ENCODE results near the gene PRRT1B. TPM values are rescaled to one million over a fixed set of nuclear protein-coding genes. Genes with fewer than 3 reads are reported as not detected.

Gene PRRT1B
- total RNA-seq, 4 donors from 2014 or later, result not detected

GRCh38 chr9:131603199-131603598 lies 57.9 kb downstream of the PRRT1B start:
- no peak for DNase-seq (ENCODE audit: low spot score in 2 of 2)
- Histone ChIP-seq H3K4me3 (no peak overlapping the region), H3K9me3 (no peaks in the 10 kb centered on the region), H3K36me3 (peaks cover 82% of the 10 kb centered on the region), H3K4me1 (peaks cover 3% of the 10 kb centered on the region), H3K27ac (no peak overlapping the region), H3K27me3 (no peaks in the 10 kb centered on the region)
- 94% methylated on average over 9 of the region's 9 CpGs for WGBS
- no peak for TF ChIP-seq POLR2A (IDR thresholded peaks at IDR 0.05)
- no peak for TF ChIP-seq EP300 (IDR thresholded peaks at IDR 0.05)
- TF ChIP-seq CTCF (IDR thresholded peaks at IDR 0.05), result no peak
- no peak for TF ChIP-seq POLR2AphosphoS5 (IDR thresholded peaks at IDR 0.05)

GRCh38 chr9:131603711-131604439 lies 58.6 kb downstream of the PRRT1B start:
- Histone ChIP-seq H3K4me3 (no peak overlapping the region), H3K27me3 (no peaks in the 10 kb centered on the region), H3K9me3 (no peaks in the 10 kb centered on the region), H3K4me1 (peaks cover 10% of the 10 kb centered on the region), H3K36me3 (peaks cover 77% of the 10 kb centered on the region), H3K27ac (no peak overlapping the region)
- WGBS, result 58% methylated on average over 2 of the region's 16 CpGs
- TF ChIP-seq EP300 (IDR thresholded peaks at IDR 0.05), result no peak
- no peak for TF ChIP-seq POLR2AphosphoS5 (IDR thresholded peaks at IDR 0.05)
- TF ChIP-seq POLR2A (IDR thresholded peaks at IDR 0.05), result no peak
- no peak for TF ChIP-seq CTCF (IDR thresholded peaks at IDR 0.05)
- no peak for DNase-seq (ENCODE audit: low spot score in 2 of 2)

GRCh38 chr9:131605770-131606590 lies 60.7 kb downstream of the PRRT1B start:
- peaks cover 29% of the 10 kb centered on the region for H3K4me1 ChIP-seq
- 83% methylated on average over 9 of the region's 9 CpGs for WGBS
- peaks cover 59% of the 10 kb centered on the region for H3K36me3 ChIP-seq
- no peaks in the 10 kb centered on the region for H3K27me3 ChIP-seq
- TF ChIP-seq CTCF (IDR thresholded peaks at IDR 0.05) (no peak), EP300 (IDR thresholded peaks at IDR 0.05) (no peak), POLR2A (IDR thresholded peaks at IDR 0.05) (no peak), POLR2AphosphoS5 (IDR thresholded peaks at IDR 0.05) (no peak)
- H3K27ac ChIP-seq, result no peak overlapping the region
- H3K4me3 ChIP-seq, result no peak overlapping the region
- DNase-seq (ENCODE audit: low spot score in 2 of 2), result no peak
- H3K9me3 ChIP-seq, result no peaks in the 10 kb centered on the region

- no peak overlapping the region for H3K4me3 ChIP-seq
- DNase-seq (ENCODE audit: low spot score in 2 of 2), result no peak
- H3K27ac ChIP-seq, result no peak overlapping the region
- no peaks in the 10 kb centered on the region for H3K27me3 ChIP-seq
- TF ChIP-seq POLR2A (IDR thresholded peaks at IDR 0.05) (no peak), EP300 (IDR thresholded peaks at IDR 0.05) (no peak), POLR2AphosphoS5 (IDR thresholded peaks at IDR 0.05) (no peak), CTCF (IDR thresholded peaks at IDR 0.05) (no peak)
- H3K4me1 ChIP-seq, result peaks cover 37% of the 10 kb centered on the region
- H3K36me3 ChIP-seq, result peaks cover 49% of the 10 kb centered on the region
- H3K9me3 ChIP-seq, result no peaks in the 10 kb centered on the region
- WGBS, result 95% methylated on average over 10 of the region's 13 CpGs
These were observed 61.7 kb downstream of the PRRT1B start for GRCh38 chr9:131606896-131607567.

GRCh38 chr9:131607591-131607990 lies 62.3 kb downstream of the PRRT1B start:
- H3K4me1 ChIP-seq, result peaks cover 38% of the 10 kb centered on the region
- no peaks in the 10 kb centered on the region for H3K27me3 ChIP-seq
- peaks cover 46% of the 10 kb centered on the region for H3K36me3 ChIP-seq
- H3K4me3 ChIP-seq, result no peak overlapping the region
- TF ChIP-seq POLR2AphosphoS5 (IDR thresholded peaks at IDR 0.05), result no peak
- no peak for TF ChIP-seq POLR2A (IDR thresholded peaks at IDR 0.05)
- no peak for TF ChIP-seq EP300 (IDR thresholded peaks at IDR 0.05)
- TF ChIP-seq CTCF (IDR thresholded peaks at IDR 0.05), result no peak
- WGBS, result 93% methylated on average over 8 of the region's 8 CpGs
- no peaks in the 10 kb centered on the region for H3K9me3 ChIP-seq
- no peak for DNase-seq (ENCODE audit: low spot score in 2 of 2)
- no peak overlapping the region for H3K27ac ChIP-seq
